KOPT-K1 (cell line): Measurements from ENCODE around the gene KRTAP24-1.

Source experiments
- H3K27ac ChIP-seq: fragments of 200-600 bp; sonication (generic); 2 replicates; pipeline ENCODE4 v1.5.1; 2016; ENCODE audit warnings: antibody characterized with exemption, mild to moderate bottlenecking, low read depth, low read length; ENCODE audit not compliant: poor library complexity, severe bottlenecking
- H3K36me3 ChIP-seq: fragments of 200-600 bp; sonication (generic); 2 replicates; pipeline ENCODE4 v1.5.1; 2017; ENCODE audit warnings: antibody characterized with exemption, mild to moderate bottlenecking, low read length, moderate library complexity; ENCODE audit not compliant: insufficient read depth
- H3K9me3 ChIP-seq: fragments of 200-600 bp; sonication (generic); 2 replicates; pipeline ENCODE4 v1.5.1; 2017; ENCODE audit warnings: antibody characterized with exemption, low read length, mild to moderate bottlenecking; ENCODE audit not compliant: insufficient read depth, poor library complexity, severe bottlenecking

The KRTAP24-1 gene

GRCh38 chr21:30251781-30252180, 31.0 kb downstream of the KRTAP24-1 start:
- Histone ChIP-seq H3K9me3 (no peaks in the 10 kb centered on the region), H3K27ac (no peak overlapping the region), H3K36me3 (no peaks in the 10 kb centered on the region)

- no peaks in the 10 kb centered on the region for H3K9me3 ChIP-seq
- H3K36me3 ChIP-seq = no peaks in the 10 kb centered on the region
- no peak overlapping the region for H3K27ac ChIP-seq
These were observed 32.8 kb downstream of the KRTAP24-1 start for GRCh38 chr21:30249936-30250335.

- Histone ChIP-seq H3K27ac (no peak overlapping the region), H3K9me3 (no peaks in the 10 kb centered on the region), H3K36me3 (no peaks in the 10 kb centered on the region)
These were observed 33.9 kb downstream of the KRTAP24-1 start for GRCh38 chr21:30248844-30249243.

- Histone ChIP-seq H3K36me3 (no peaks in the 10 kb centered on the region), H3K9me3 (no peaks in the 10 kb centered on the region), H3K27ac (no peak overlapping the region)
These were observed 37.7 kb downstream of the KRTAP24-1 start for GRCh38 chr21:30245061-30245460.

- no peaks in the 10 kb centered on the region for H3K36me3 ChIP-seq
- H3K27ac ChIP-seq = no peak overlapping the region
- no peaks in the 10 kb centered on the region for H3K9me3 ChIP-seq
These were observed 39.1 kb downstream of the KRTAP24-1 start for GRCh38 chr21:30243691-30244090.

- no peaks in the 10 kb centered on the region for H3K36me3 ChIP-seq
- H3K9me3 ChIP-seq = no peaks in the 10 kb centered on the region
- no peak overlapping the region for H3K27ac ChIP-seq
These were observed 42.1 kb downstream of the KRTAP24-1 start for GRCh38 chr21:30240661-30241060.

- no peaks in the 10 kb centered on the region for H3K36me3 ChIP-seq
- no peaks in the 10 kb centered on the region for H3K9me3 ChIP-seq
- H3K27ac ChIP-seq = no peak overlapping the region
These were observed 44.6 kb downstream of the KRTAP24-1 start for GRCh38 chr21:30238168-30238567.

GRCh38 chr21:30234643-30235042, 48.1 kb downstream of the KRTAP24-1 start:
- Histone ChIP-seq H3K27ac (no peak overlapping the region), H3K9me3 (no peaks in the 10 kb centered on the region), H3K36me3 (no peaks in the 10 kb centered on the region)

- no peaks in the 10 kb centered on the region for H3K36me3 ChIP-seq
- H3K27ac ChIP-seq = no peak overlapping the region
- no peaks in the 10 kb centered on the region for H3K9me3 ChIP-seq
These were observed 48.7 kb downstream of the KRTAP24-1 start for GRCh38 chr21:30234050-30234449.

- no peaks in the 10 kb centered on the region for H3K36me3 ChIP-seq
- H3K27ac ChIP-seq = no peak overlapping the region
- no peaks in the 10 kb centered on the region for H3K9me3 ChIP-seq
These were observed 49.3 kb downstream of the KRTAP24-1 start for GRCh38 chr21:30233228-30234020.

GRCh38 chr21:30232011-30232410, 50.7 kb downstream of the KRTAP24-1 start:
- no peaks in the 10 kb centered on the region for H3K36me3 ChIP-seq
- no peaks in the 10 kb centered on the region for H3K9me3 ChIP-seq
- no peak overlapping the region for H3K27ac ChIP-seq
